NCI-H1105 treated with DMSO at 0.1 percent for 48 hours (cell line): ENCODE results near the gene ELL3.
"Not testable (repeated sequence)": the region's sequence is repeated elsewhere in the genome, so short reads cannot be mapped to it uniquely, and the experiment has no call there.

Source experiments
- DNase-seq: peaks from one replicate; lab custom pipeline; 2025; lab: John Stamatoyannopoulos, UW

The ELL3 gene

GRCh38 chr15:43776718-43777266 is at the start of gene ELL3:
ELL3 (minus strand) TSS chr15:43776966; CDS start chr15:43776901, 65 bp downstream.
- peak; percentile 73 for DNase-seq

GRCh38 chr15:43826029-43826507 is 49.3 kb upstream of the ELL3 start:
- no peak for DNase-seq

DNA sequence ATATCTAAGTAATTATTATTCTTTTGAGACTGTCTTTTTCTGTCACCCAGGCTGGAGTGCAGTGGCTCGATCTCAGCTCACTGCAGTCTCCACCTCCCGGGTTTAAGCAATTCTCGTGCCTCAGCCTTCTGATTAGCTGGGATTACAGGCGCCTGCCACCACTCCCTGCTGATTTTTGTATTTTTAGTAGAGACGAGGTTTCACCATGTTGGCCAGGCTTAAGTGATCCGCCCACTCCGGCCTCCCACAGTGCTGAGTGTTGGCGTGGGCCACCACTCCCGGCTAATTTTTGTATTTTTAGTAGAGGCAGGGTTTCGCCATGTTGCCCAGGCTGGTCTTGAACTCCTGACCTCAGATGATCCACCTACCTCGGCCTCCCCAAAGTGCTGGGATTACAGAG is 48.5 kb upstream of the ELL3 start:
- DNase-seq: not testable (repeated sequence)

DNA sequence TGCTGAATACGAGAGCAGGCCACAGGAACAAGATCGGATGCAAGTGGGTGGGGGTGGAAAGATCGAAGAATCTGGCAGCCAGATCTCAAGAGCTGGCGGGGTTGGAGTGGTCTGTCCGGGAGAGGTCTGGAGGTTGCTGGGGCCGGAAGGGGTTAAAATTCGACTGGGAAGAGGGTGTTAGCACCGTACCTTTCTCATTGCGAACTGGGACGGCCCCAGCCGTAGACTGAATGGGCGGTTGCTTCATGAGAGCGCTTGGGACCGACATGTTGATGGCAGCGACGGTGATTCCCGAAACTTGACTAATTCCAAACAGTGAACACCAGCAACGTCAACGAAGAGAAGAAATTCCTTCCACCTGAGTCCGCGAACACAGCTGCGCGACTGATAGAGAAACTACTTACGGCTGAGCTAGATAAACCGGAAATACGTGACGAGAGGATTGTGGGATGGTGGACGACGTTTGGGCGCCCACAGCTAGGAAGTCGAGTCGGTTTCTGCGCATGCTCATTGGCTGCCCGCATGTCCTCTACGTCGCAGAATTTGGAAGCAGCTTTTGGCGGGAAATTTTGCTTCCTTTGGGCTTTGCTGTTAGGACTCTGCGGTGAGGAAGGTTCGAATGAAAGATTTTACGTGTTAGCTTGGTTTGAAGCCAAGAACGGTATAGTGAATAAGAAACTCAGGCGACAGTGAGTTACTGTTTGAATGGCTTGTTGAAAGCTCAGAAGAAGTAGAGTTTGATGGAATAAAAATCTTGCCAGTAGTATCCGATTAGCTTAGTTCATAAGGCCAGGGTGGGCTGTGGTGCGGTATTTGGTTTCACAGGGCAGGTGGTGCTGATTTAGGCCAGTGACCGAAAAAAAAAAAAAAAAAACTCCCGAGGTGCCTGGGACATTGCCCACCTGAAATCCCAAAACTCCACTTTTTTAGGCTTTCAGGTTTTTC is 47.8 kb upstream of the ELL3 start, which contains the start of gene MFAP1:
Gene MFAP1, minus strand, starts transcription at position 389 of the 945 bp plus-strand sequence. Its CDS starts 121 bp downstream, at position 268.
- peak; percentile 88 for DNase-seq

- DNase-seq: no peak
Measured at GRCh38 chr15:43821505-43821904, 44.7 kb upstream of the ELL3 start.

DNA sequence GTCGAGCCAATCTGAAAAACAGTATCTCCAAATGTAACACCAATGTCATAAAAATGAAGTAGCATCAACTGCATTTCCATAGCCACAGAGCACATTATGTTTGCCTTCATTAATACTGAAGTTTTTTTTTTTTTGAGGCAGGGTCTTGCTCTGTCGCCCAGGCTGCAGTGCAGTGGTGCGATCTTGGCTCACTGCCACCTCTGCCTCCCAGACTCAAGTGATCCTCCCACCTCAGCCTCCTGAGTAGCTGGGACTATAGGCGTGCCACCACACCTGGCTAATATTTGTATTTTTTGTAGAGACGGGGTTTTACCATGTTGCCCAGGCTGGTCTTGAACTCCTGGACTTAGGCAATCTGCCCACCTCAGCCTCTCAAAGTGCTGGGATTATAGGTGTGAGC is 38.3 kb upstream of the ELL3 start:
- DNase-seq: not testable (repeated sequence)

DNA sequence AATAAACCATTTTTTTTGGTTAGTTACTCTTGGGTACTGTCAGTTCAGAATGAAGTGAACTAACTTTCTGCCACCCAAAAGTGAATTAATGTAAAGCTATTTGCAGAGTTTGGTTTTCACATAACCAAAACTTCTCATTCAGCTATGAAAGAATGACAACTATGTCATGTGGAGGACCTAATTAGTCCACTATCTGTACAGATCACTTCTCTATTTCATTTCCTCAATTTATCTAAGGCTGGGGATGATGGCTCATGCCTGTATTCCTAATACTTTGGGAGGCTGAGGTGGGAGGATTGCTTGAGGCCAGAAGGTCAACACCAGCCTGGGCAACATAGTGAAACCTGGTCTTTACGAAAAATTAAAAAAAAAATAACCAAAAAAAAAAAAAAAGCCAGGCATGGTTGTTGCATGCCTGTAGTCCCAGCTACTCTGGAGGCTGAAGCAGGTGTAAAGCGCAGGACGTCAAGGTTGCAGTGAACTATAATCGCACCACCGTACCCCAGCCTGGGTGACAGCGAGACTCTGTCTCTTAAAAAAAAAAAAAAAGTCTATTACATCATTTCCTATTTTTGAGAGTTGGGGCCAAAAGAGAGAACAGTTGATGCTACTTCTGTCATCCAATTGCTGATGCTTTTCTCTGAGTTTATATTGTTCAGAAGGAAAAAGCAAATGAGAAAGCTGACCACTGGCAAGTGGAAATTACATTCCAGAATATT is 32.4 kb upstream of the ELL3 start:
- DNase-seq: no peak

- no peak for DNase-seq
Measured at GRCh38 chr15:43808435-43808950, 31.7 kb upstream of the ELL3 start.

- not testable (repeated sequence) for DNase-seq
Measured at GRCh38 chr15:43802676-43803075, 25.9 kb upstream of the ELL3 start.

DNA sequence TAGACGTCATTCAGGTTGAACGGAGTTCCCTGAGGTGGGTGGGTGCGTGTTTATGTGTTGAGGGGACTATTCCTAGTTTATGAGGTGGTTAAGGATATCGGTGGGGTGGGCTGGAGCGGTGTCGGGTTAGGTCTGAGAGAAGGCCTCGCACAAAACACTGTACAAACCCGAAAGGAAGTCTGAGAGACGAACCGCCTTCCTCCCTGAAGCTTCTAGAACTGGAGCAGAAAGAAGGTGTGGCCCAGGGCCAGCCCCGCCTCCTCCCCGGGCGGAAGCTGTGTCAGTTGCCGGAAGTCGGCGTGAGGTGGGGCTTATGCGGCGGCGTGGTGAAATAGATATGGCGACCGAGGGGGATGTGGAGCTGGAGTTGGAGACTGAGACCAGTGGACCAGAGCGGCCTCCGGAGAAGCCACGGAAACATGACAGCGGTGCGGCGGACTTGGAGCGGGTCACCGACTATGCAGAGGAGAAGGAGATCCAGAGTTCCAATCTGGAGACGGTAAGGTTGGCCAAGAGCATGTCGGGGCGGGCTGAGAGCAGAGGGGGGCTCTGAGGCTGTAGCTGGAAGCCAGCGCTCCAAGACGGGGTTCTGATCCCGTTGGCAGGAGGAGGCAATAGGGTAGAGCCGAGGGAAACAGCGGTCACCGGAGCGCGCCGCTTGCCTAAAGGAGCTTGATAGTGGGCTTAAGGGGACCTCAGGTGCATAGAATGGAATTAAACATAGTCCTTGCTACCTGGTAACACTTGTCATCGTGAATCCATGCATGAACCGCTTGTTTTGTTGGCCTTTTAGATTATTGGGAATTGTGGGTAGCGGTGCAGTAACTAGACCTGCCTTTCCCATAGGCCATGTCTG is 23.7 kb upstream of the ELL3 start, which contains the start of gene HYPK:
Gene HYPK, plus strand, starts transcription at position 314 of the 856 bp plus-strand sequence. Its CDS starts 24 bp downstream, at position 338.
- peak; percentile 56 for DNase-seq

DNA sequence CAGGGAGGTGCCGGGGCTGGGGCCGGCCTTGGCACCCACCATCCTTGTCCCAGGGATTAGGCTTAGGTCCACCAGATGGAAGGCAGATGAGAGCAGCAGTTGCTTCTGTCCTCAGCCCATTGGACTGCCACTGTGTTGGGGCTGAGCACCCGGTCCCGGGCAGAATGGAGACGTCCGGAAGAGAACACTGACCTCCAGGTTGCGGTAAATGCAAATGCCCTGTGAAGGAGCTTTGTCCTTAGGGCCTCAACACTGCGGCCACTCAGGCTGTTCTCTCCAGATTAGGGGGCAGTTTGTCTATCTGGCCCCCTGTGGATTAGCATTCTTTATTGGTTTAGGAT is 23.1 kb upstream of the ELL3 start, which contains the start of gene SERINC4:
Gene SERINC4, minus strand, starts transcription at position 276 of the 341 bp plus-strand sequence. Its CDS starts 234 bp downstream, at position 42.
- DNase-seq: no peak

DNA sequence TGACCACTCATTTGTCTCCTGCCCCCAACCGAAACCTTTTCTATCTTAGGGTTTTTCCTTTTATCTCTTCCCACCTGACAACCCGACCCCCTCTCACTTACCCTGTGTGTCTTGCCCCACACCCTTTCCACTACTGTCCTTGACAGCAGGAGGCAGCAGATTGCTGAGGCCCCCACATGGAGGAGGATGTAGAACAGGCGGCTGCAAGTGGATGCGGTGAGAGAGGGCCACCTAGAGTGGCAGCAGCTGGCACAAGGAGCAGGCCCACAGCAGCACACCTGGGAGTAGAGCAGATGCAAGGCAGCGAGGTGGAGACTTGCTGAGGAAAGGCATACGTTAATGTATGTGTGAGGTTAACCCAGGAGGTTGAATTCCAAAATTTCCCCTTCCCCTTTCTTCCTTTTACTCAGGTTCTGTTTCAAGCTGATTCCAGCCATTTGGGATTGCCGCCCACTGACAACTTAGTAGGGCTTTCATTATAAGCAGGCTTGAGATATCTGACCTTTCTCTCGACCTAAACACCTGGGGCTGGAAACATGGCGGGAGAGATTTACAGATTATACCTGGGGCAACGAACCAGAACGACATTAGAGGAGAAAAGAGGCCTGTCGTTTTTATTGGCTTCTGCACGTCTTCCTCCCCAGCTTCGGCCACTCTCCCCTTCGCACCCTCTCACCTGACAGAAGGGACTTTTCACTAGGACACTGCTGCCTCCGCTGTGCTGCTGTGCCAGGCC is 22.6 kb upstream of the ELL3 start:
- DNase-seq: no peak

- no peak for DNase-seq
Measured at GRCh38 chr15:43796566-43796965, 19.8 kb upstream of the ELL3 start.

DNA sequence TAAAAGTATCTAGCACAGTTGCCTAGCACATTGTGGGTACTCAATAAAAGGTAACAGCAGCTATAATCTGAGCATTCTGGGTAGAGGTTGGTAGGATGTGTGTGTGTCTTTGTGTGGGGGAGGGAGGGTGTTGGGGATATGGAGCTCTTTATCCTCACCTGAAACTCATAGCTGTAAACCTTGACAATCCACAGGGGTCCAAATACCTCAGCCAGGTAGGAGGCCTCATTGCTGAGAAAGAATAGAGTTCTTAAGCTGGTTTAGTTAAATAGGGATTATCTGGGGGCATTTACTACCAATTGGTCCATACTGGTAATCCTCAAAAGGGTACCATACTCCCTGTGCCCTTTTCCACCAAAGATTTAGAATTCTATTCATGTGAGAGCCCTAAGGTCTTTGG is 19.2 kb upstream of the ELL3 start:
- DNase-seq: no peak

GRCh38 chr15:43795197-43795596 is 18.4 kb upstream of the ELL3 start:
- DNase-seq: no peak

DNA sequence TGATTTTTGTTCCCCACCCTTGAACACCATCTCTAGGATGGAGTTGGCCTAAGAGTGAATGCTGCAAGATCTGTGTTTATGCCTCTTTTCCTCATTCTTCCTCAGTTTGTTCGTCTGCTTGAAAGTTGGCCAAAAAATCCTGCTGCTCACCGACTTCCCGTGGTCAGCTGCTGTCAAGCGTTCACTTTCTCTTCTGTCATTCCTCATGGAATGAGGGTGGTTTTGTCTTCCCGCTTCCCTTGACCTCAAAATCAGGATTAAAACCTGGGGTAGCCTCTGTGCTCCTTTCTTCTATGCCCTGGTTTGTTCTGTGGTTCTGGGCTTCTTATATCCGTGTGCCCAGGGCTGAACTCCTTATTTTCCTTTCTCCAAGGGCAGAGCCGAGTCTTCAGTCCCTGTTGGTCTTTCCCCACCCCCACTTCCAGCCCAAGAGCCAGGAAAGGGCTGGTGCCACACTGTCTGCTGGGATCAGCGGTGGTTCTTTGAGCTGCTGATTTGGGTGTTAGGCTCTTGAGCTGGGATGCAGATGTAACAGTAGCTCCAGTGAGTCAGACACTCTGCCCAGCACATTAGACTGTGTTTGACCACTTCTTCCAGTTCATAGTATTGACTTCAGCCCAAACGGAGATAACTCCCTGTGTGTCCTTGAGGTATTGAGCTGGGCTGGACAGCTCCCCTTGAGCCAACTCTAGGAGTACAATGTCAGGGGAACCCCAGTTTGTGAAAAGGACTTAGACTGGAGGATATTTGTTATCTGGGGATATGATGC is 17.7 kb upstream of the ELL3 start:
- DNase-seq: no peak

DNA sequence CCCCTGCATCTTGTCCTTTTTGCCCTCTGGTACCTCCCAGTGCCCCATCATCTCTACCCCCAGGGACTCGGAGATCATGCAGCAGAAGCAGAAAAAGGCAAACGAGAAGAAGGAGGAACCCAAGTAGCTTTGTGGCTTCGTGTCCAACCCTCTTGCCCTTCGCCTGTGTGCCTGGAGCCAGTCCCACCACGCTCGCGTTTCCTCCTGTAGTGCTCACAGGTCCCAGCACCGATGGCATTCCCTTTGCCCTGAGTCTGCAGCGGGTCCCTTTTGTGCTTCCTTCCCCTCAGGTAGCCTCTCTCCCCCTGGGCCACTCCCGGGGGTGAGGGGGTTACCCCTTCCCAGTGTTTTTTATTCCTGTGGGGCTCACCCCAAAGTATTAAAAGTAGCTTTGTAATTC is 16.9 kb upstream of the ELL3 start:
- no peak for DNase-seq

DNA sequence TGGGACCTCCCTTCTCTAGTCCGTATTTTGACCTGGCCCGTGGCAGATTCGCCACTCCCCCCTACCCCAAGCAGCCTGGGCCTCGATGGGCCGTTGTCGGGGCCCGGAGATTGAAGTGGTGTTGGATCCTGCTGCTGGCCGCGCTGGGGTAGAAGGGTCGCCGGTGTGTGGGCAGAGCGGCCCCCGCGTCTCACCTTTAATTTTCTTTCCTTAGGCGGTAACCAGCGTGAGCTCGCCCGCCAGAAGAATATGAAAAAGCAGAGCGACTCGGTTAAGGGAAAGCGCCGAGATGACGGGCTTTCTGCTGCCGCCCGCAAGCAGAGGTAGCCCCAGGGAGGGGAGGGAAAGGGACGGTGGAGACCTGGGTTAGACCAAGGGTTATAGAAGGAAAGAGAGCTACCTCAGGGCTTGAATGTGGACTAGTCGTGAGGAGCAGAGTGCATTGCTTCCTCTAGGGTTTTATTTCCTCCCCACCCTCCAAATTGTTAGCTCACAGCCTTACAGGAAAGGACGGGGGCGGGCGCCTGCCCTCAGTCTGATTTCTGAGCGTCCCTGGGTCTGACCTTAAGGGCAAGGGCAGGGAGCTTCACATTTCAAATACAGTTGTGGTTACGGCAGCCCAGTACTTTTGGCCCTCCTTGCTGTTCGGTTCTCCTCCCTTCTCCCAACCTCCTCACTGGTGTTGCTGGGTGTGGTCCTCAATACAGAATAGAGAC is 16.2 kb upstream of the ELL3 start:
- no peak for DNase-seq
